Osteoblast (primary cell): ENCODE data around the gene RASGRP2. TPM values are rescaled to one million over a fixed set of nuclear protein-coding genes. Genes with fewer than 3 reads are reported as not detected.

ENCODE experiments used
- DNase-seq: peaks from one replicate; pipeline ENCODE4 v3.0.0; 2011; ENCODE audit warnings: low spot score, mixed read lengths; ENCODE audit not compliant: insufficient read length; ENCODE audit errors: missing footprints
- H2AFZ ChIP-seq: 2 replicates; pipeline ENCODE4 v1.6.0; 2011; ENCODE audit warnings: mild to moderate bottlenecking, low read length
- H3K27ac ChIP-seq: 2 replicates; pipeline ENCODE4 v1.5.1; 2011; ENCODE audit warnings: mild to moderate bottlenecking, low read depth, low read length, moderate library complexity
- H3K27me3 ChIP-seq: 2 replicates; pipeline ENCODE4 v1.6.0; 2012; ENCODE audit warnings: mild to moderate bottlenecking, control low read depth, inconsistent platforms, low read length, moderate library complexity; ENCODE audit not compliant: insufficient read depth
- H3K36me3 ChIP-seq: 2 replicates; pipeline ENCODE4 v1.5.1; 2011; ENCODE audit warnings: mild to moderate bottlenecking, low read length, control low read depth, moderate library complexity; ENCODE audit not compliant: insufficient read depth
- H3K4me1 ChIP-seq: 2 replicates; pipeline ENCODE4 v1.5.1; 2011; ENCODE audit warnings: mild to moderate bottlenecking, low read length, control low read depth, moderate library complexity; ENCODE audit not compliant: insufficient read depth
- H3K4me2 ChIP-seq: 2 replicates; pipeline ENCODE4 v1.6.0; 2011; ENCODE audit warnings: mild to moderate bottlenecking, low read length; ENCODE audit not compliant: insufficient read depth
- H3K4me3 ChIP-seq: fragments of 200-600 bp; sonication (generic); 3 replicates; pipeline ENCODE4 v1.5.1; 2012; ENCODE audit warnings: mild to moderate bottlenecking, low read length, inconsistent platforms; ENCODE audit not compliant: insufficient read depth
- H3K79me2 ChIP-seq: 2 replicates; pipeline ENCODE4 v1.6.0; 2012; ENCODE audit warnings: mild to moderate bottlenecking, low read length, control low read depth, inconsistent platforms; ENCODE audit not compliant: insufficient read depth
- H3K9me3 ChIP-seq: 2 replicates; pipeline ENCODE4 v1.5.1; 2011; ENCODE audit warnings: low read depth, low read length, control low read depth
- H4K20me1 ChIP-seq: 2 replicates; pipeline ENCODE4 v1.6.0; 2012; ENCODE audit warnings: mild to moderate bottlenecking, low read length, control low read depth; ENCODE audit not compliant: insufficient read depth
- total RNA-seq: library from RNA; depleted of rRNA; stranded (reverse); fragments of >200 nt; gene quantifications from 2 replicates; pipeline ENCODE4 v1.2.3, GENCODE V29; 2012
- TF ChIP-seq, protein P1 (sequence below): IDR thresholded peaks from 2 replicates; pipeline ENCODE4 v1.5.1; 2011; ENCODE audit warnings: mild to moderate bottlenecking, low read depth, low read length, moderate library complexity; ENCODE audit errors: extremely low read depth

The RASGRP2 gene
- total RNA-seq, 1 donor, result not detected

DNA sequence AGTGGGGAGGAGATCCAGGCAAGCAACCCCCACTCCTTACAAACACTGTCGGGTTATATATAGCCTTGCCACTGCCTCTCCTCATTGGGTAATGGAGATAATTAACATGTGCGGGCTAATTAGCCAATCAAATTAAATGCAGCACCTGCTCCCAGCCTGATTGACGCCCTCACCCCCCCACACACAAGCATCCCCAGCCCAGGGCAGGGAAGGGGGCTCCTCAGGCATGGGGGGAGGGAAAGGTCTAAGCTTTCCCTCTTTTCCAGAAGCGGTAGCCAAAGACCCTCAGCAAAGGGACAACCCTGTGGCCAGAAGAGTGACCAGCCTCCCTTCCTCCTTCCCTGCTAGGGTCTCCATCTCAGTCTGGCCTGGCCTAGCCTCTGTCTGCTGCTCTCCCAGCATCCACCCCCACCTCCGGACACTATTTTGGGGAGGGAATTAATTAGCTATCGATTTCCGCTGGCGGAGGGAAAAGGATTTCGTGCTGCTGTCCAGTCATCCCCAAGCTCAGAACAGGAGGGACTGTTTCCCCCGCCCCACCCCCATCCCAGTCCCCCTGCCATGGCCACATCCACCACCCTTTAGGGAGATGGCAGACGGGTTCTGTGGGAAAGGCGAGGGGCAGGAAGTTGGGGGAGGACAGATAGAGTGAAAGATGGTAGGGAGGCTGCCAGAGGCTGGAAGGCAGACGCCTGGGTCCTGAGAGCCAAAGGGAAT, 28.0 kb downstream of the RASGRP2 start:
- Histone ChIP-seq H3K27me3 (peaks cover 55% of the 10 kb centered on the region), H3K4me3 (no peak overlapping the region), H3K4me1 (no peaks in the 10 kb centered on the region), H3K9me3 (no peaks in the 10 kb centered on the region), H4K20me1 (no peaks in the 10 kb centered on the region), H3K79me2 (no peaks in the 10 kb centered on the region), H2AFZ (no peak overlapping the region), H3K36me3 (no peaks in the 10 kb centered on the region), H3K4me2 (no peak overlapping the region), H3K27ac (no peak overlapping the region)
- DNase-seq, result peak; percentile 80
- TF ChIP-seq, protein P1, sequence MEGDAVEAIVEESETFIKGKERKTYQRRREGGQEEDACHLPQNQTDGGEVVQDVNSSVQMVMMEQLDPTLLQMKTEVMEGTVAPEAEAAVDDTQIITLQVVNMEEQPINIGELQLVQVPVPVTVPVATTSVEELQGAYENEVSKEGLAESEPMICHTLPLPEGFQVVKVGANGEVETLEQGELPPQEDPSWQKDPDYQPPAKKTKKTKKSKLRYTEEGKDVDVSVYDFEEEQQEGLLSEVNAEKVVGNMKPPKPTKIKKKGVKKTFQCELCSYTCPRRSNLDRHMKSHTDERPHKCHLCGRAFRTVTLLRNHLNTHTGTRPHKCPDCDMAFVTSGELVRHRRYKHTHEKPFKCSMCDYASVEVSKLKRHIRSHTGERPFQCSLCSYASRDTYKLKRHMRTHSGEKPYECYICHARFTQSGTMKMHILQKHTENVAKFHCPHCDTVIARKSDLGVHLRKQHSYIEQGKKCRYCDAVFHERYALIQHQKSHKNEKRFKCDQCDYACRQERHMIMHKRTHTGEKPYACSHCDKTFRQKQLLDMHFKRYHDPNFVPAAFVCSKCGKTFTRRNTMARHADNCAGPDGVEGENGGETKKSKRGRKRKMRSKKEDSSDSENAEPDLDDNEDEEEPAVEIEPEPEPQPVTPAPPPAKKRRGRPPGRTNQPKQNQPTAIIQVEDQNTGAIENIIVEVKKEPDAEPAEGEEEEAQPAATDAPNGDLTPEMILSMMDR, result no peak

DNA sequence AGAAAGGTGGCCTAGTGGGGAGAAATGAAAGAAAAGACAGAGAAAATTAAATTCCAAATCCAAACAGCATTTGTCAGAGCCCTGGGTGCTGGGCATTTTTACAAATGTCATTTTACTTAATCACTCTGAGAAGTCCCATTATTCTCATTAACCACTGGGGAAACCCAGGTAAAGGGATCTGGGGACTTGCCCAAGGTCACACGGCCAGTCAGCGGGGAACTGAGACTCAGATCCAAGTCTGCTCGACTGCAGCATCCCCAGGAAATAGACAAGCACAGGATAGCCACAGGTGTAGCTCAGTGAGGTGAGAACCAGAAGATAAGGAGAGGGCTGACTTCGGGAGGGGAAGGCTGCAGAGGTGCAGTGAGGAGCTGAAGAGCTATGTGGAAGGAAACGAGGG, 28.8 kb downstream of the RASGRP2 start:
- Histone ChIP-seq H3K36me3 (no peaks in the 10 kb centered on the region), H3K4me3 (no peak overlapping the region), H2AFZ (no peak overlapping the region), H3K9me3 (no peaks in the 10 kb centered on the region), H3K4me2 (no peak overlapping the region), H3K27me3 (peaks cover 55% of the 10 kb centered on the region), H4K20me1 (no peaks in the 10 kb centered on the region), H3K4me1 (peaks cover 3% of the 10 kb centered on the region), H3K27ac (no peak overlapping the region), H3K79me2 (no peaks in the 10 kb centered on the region)
- no peak for DNase-seq
- TF ChIP-seq, protein P1, result no peak

DNA sequence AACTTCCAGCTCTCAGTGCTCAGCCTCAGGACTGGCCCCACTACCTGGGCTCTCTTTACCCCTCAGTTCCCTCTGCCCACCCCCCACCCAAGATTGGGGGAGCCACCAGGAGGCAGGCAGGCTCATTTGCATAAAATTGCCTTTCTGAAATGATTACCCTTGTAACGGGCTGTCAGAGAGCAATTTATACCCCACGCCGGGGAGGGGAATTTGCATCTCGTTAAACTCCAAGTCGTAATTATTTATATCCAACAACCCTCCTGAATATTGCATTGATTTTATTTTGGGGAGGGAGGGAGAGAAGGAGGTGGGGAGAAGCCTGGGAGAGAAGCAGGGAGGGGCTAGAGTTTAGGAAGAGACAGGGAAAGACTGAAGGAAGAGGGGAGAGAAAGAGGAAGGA, 29.3 kb downstream of the RASGRP2 start:
- Histone ChIP-seq H4K20me1 (no peaks in the 10 kb centered on the region), H3K4me3 (no peak overlapping the region), H3K4me1 (peaks cover 3% of the 10 kb centered on the region), H3K36me3 (no peaks in the 10 kb centered on the region), H3K27me3 (peaks cover 52% of the 10 kb centered on the region), H3K79me2 (no peaks in the 10 kb centered on the region), H3K4me2 (no peak overlapping the region), H3K27ac (no peak overlapping the region), H3K9me3 (no peaks in the 10 kb centered on the region), H2AFZ (no peak overlapping the region)
- TF ChIP-seq, protein P1, result no peak
- no peak for DNase-seq

DNA sequence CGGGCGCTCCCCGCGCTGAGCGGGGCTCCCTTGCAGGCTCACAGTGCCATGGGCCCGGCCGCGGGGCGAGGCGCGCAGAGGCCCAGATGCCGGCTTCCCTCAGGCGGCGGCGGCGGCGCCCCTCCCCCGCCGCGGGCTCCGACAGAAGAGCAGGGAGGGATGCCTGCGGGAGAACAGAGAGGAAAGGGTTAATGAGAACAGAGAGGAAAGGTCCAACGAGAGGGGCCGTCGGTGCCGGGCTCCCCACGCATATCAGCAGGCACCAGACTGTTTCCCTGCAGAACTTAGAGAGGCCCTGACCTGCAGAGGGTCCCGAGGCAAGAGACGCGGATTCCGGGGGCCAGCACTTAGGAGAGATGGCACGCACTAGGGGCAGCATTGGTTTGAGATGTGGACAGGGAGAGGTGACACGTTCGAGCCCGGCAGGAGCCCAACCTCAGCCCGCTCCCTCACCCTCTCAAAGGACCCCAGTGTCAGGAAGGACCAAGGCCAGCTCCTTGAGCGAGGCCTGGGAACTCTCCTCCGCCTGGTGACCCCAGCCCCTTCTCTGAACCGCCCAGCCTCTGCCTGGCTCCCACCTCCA, 30.1 kb downstream of the RASGRP2 start:
- Histone ChIP-seq H3K4me1 (peaks cover 3% of the 10 kb centered on the region), H3K36me3 (no peaks in the 10 kb centered on the region), H3K9me3 (no peaks in the 10 kb centered on the region), H3K4me3 (no peak overlapping the region), H3K27me3 (peaks cover 55% of the 10 kb centered on the region), H3K27ac (no peak overlapping the region), H3K79me2 (no peaks in the 10 kb centered on the region), H2AFZ (no peak overlapping the region), H4K20me1 (no peaks in the 10 kb centered on the region), H3K4me2 (no peak overlapping the region)
- TF ChIP-seq, protein P1, result no peak
- peak; percentile 86 for DNase-seq
